Tibial nerve (tissue), 4 donors: ENCODE measurements around the gene ARID5B. TPM values are rescaled to one million over a fixed set of nuclear protein-coding genes. Genes with fewer than 3 reads are reported as not detected.

Source experiments
- DNase-seq, 2 donors: peaks; one replicate each; pipeline ENCODE4 v3.0.0-alpha.2; 2019; ENCODE audit warnings: low spot score in 2 of 2
- H3K27ac ChIP-seq, 4 donors: fragments of 200-600 bp; sonication (generic) in 3 of 4; one replicate each; pipeline ENCODE4 v1.5.1; 2017 to 2019; ENCODE audit warnings: mild to moderate bottlenecking in 1 of 4
- H3K27me3 ChIP-seq, 2 donors: fragments of 200-600 bp; sonication (generic) in 1 of 2; one replicate each; pipeline versions ENCODE4 v1.5.1 to v1.6.0; 2017 to 2019
- H3K36me3 ChIP-seq, 3 donors: fragments of 200-600 bp; sonication (generic); one replicate each; pipeline ENCODE4 v1.5.1; 2018 to 2019
- H3K4me1 ChIP-seq, 4 donors: fragments of 200-600 bp; sonication (generic) in 3 of 4; one replicate each; pipeline ENCODE4 v1.5.1; 2017 to 2019
- H3K4me3 ChIP-seq, 4 donors: fragments of 200-600 bp; sonication (generic) in 3 of 4; one replicate each; pipeline ENCODE4 v1.5.1; 2017 to 2019; ENCODE audit warnings: mild to moderate bottlenecking in 1 of 4, moderate library complexity in 1 of 4
- H3K9me3 ChIP-seq, 4 donors: fragments of 200-600 bp; sonication (generic) in 3 of 4; one replicate each; pipeline ENCODE4 v1.5.1; 2017 to 2019
- EP300 ChIP-seq, 2 donors: sonication (generic); formaldehyde crosslinking; IDR thresholded peaks; one replicate each; pipeline ENCODE4 v1.6.1; 2017; ENCODE audit warnings: antibody characterized with exemption in 2 of 2, mild to moderate bottlenecking in 1 of 2
- POLR2A ChIP-seq, 2 donors: fragments of 450-650 bp; IDR thresholded peaks; one replicate each; pipeline ENCODE4 v1.6.1; 2017; ENCODE audit warnings: antibody characterized with exemption in 2 of 2, mild to moderate bottlenecking in 2 of 2, moderate library complexity in 2 of 2
- WGBS, 2 donors: methylation state at CpG; one replicate each; pipeline ENCODE4 v1.1.5; 2018; 5-methylcytosine and 5-hydroxymethylcytosine counted together
- total RNA-seq, 4 donors: library from RNA; depleted of rRNA; stranded (reverse); fragments of >200 nt; gene quantifications; one replicate each; pipeline ENCODE4 v1.1.0, GENCODE V29; 2016
- TF ChIP-seq, protein P1 (sequence below), 5 experiments: fragments of 200-600 bp in 3 of 5; fragments of 450-650 bp in 2 of 5; sonication (generic) in 3 of 5; IDR thresholded peaks; one replicate each; pipeline ENCODE4 v1.5.1; 2016 to 2019; ENCODE audit warnings: antibody characterized with exemption in 5 of 5, mild to moderate bottlenecking in 3 of 5, moderate library complexity in 2 of 5

Gene ARID5B
- total RNA-seq, 4 donors from 2014 or later = 47.4 to 82.2 (median 62.6) TPM

DNA sequence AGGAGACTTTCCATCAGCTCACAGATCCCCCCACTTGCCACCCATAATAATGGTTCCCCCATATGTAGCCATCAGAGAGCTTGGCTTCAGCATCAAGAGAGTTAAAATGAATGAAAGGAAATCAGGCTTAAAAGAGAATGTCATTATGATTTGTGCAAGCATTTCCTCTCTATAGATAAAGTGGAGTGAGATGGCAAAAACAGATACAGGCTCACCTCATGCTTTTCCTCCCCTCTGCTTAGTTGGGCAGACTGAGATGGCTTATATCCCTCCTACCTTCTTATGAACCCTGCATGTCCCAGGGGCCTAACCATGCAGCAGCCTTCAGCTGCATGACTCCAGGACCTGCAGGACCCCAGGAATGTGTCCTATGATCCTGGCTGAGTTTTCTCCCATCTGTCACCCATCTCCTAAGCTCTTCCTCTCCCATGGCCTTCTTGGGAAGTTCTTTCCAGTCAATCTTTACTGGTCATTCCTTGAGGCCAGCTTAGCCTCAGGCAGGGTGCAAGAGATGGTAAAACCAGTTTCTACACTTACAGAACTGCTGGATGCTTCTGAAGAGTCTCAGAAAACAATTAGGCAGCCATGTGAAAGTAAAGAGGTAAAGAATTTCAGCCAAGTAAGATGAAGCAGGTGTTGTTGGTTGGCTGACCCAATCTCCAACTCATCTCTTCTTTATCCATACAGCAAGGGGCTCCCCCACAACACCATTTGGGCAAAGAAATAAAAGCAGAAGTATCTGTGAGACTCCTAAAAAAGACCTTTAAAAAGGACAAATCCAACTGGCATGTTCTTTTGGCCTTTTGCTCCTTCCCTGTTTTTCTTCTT is 207.5 kb downstream of the ARID5B start:
- no peak for TF ChIP-seq POLR2A (IDR thresholded peaks at IDR 0.05)
- no peak for DNase-seq
- no peaks in the 10 kb centered on the region for H3K36me3 ChIP-seq
- no peak overlapping the region for H3K27ac ChIP-seq
- H3K9me3 ChIP-seq = no peaks in the 10 kb centered on the region
- no peak overlapping the region for H3K4me3 ChIP-seq
- peaks cover 0 to 2% (median 0%) of the 10 kb centered on the region in 4 donors for H3K4me1 ChIP-seq
- H3K27me3 ChIP-seq = no peaks in the 10 kb centered on the region

DNA sequence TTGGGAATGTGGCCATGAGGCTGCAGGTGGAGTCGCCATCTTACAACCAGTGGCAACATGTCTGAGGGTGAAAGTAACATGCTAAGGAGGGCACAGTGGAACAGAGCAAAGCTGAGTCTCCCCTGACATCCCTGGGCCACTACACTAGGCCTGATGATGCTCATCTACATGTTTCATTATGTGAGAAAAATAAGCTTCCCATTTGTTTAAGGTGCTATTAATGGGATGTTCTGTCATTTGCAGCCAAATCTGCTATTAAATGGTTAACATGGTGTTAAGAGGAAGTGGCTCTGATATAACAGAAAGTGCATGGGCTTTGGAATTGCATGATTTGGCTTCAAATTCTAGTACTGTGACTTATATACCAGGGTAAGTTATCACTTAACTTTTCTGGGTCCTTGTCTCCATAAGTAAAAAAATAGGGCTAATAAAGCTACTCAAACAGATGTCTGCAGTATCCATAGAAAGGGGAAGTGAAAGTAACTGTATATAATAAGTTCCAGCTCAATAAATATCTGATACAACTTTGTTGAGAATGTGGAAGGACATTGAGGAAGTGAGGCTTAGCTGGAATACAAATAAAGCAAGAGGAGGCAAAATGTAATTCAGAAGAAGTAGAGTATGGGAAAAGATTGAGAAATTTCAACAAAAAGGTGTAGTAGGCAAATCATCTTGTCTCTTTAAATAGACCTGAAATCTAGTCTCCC is 208.2 kb downstream of the ARID5B start:
- Histone ChIP-seq H3K4me1 (peaks cover 0 to 2% (median 0%) of the 10 kb centered on the region in 4 donors), H3K9me3 (no peaks in the 10 kb centered on the region), H3K27me3 (no peaks in the 10 kb centered on the region), H3K36me3 (no peaks in the 10 kb centered on the region), H3K4me3 (no peak overlapping the region), H3K27ac (no peak overlapping the region)
- TF ChIP-seq EP300 (IDR thresholded peaks at IDR 0.05) (peak in 1 of 2 donors; percentile 51), POLR2A (IDR thresholded peaks at IDR 0.05) (no peak)
- no peak for DNase-seq
- 95 to 100% methylated on average over 1 of the region's 1 CpG for WGBS, 2 donors

DNA sequence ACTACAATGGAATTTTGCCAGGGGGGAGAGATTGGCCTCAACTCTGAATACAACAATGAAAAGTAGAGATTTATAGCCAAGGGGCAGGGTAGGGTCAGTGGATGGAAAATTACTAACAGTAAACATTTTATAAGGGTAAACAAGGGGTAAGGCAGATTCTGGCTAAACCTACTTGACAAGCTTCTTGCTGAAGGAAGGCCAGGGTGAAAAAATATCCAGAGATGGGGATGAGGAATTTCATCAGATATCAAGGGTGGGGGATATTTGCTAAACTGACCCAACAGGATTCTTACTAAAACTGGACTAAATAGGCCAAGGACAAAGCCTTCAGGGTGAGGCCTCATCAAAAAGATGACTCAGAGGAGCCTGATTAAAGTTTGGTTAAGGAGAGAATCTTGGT is 210.8 kb downstream of the ARID5B start:
- no peak for DNase-seq
- Histone ChIP-seq H3K27me3 (no peaks in the 10 kb centered on the region), H3K27ac (no peak overlapping the region), H3K4me3 (no peak overlapping the region), H3K36me3 (no peaks in the 10 kb centered on the region), H3K9me3 (no peaks in the 10 kb centered on the region), H3K4me1 (peaks cover 0 to 2% (median 0%) of the 10 kb centered on the region in 4 donors)
- TF ChIP-seq, protein P1, sequence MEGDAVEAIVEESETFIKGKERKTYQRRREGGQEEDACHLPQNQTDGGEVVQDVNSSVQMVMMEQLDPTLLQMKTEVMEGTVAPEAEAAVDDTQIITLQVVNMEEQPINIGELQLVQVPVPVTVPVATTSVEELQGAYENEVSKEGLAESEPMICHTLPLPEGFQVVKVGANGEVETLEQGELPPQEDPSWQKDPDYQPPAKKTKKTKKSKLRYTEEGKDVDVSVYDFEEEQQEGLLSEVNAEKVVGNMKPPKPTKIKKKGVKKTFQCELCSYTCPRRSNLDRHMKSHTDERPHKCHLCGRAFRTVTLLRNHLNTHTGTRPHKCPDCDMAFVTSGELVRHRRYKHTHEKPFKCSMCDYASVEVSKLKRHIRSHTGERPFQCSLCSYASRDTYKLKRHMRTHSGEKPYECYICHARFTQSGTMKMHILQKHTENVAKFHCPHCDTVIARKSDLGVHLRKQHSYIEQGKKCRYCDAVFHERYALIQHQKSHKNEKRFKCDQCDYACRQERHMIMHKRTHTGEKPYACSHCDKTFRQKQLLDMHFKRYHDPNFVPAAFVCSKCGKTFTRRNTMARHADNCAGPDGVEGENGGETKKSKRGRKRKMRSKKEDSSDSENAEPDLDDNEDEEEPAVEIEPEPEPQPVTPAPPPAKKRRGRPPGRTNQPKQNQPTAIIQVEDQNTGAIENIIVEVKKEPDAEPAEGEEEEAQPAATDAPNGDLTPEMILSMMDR (IDR thresholded peaks at IDR 0.05) = no peak
- TF ChIP-seq EP300 (IDR thresholded peaks at IDR 0.05) (no peak), POLR2A (IDR thresholded peaks at IDR 0.05) (no peak)

DNA sequence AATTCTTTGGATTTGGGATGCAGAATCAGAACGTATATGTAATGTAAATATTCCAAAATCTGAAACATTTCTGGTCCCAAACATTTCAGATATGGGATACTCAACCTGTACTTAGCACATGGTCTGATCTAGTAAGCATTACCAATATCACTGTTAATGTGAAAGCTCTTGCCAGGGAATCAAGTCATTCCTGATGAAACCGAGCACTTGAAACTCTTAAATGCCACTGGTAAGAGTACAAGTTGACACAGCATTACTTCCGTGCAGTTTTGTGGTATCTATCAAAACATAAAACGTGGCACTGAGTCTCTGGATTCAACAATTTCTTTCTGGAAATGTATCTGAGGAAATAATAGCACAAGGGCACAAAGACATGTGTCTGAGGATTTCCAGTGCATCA is 211.5 kb downstream of the ARID5B start:
- TF ChIP-seq, protein P1 (IDR thresholded peaks at IDR 0.05) = no peak
- no peak for TF ChIP-seq POLR2A (IDR thresholded peaks at IDR 0.05)
- TF ChIP-seq EP300 (IDR thresholded peaks at IDR 0.05) = no peak
- DNase-seq = no peak
- no peaks in the 10 kb centered on the region for H3K9me3 ChIP-seq
- no peaks in the 10 kb centered on the region for H3K36me3 ChIP-seq
- no peak overlapping the region for H3K27ac ChIP-seq
- H3K4me1 ChIP-seq = peaks cover 0 to 2% (median 0%) of the 10 kb centered on the region in 4 donors
- no peak overlapping the region for H3K4me3 ChIP-seq
- no peaks in the 10 kb centered on the region for H3K27me3 ChIP-seq
- WGBS, 2 donors = 77 to 86% methylated on average over 4 of the region's 4 CpGs

DNA sequence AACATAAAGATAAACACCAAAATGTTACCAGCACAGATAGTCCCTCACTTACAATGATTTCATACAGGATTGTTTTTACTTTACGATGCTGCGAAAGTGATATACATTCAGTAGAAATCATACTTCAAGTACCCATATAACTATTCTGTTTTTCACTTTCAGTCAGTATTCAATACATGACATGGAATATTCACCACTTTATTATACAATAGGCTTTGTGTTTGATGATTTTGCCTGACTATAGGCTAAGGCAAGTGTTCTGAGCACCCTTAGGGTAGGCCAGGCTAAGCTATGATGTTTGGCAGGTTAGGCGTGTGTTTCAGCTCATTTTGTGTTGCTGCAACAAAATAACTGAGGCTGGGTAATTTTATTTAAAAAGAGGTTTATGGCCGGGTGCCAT is 212.2 kb downstream of the ARID5B start:
- TF ChIP-seq POLR2A (IDR thresholded peaks at IDR 0.05) (no peak), EP300 (IDR thresholded peaks at IDR 0.05) (no peak)
- TF ChIP-seq, protein P1 (IDR thresholded peaks at IDR 0.05) = no peak
- 97 to 98% methylated on average over 4 of the region's 4 CpGs for WGBS, 2 donors
- no peaks in the 10 kb centered on the region for H3K27me3 ChIP-seq
- peaks cover 0 to 2% (median 0%) of the 10 kb centered on the region in 4 donors for H3K4me1 ChIP-seq
- H3K4me3 ChIP-seq = no peak overlapping the region
- H3K36me3 ChIP-seq = no peaks in the 10 kb centered on the region
- no peaks in the 10 kb centered on the region for H3K9me3 ChIP-seq
- no peak for DNase-seq
- H3K27ac ChIP-seq = no peak overlapping the region

DNA sequence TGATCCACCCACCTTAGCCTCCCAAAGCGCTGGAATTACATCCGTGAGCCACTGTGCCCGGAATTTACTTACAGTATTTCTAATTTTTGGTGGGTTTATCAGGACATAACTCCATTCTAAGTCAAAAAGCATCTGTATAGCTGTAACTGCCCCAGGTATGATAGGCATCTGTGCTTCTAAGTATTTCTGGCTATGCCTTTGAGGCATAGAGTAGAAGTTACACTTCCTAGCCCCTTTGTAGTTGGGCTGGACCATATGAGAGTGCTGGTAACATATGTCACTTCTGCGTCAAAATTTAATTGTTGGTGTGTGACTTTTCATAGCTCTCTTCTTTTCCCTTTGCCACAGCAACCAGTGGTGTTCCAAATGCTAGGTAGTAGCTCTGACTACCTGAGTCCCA is 213.8 kb downstream of the ARID5B start:
- H3K4me3 ChIP-seq = no peak overlapping the region
- DNase-seq = no peak

More for the DNA sequence above, 213.8 kb downstream of the ARID5B start:
- 95 to 99% methylated on average over 4 of the region's 4 CpGs for WGBS, 2 donors
- no peaks in the 10 kb centered on the region for H3K9me3 ChIP-seq
- no peaks in the 10 kb centered on the region for H3K4me1 ChIP-seq
- no peak overlapping the region for H3K27ac ChIP-seq
- H3K36me3 ChIP-seq = no peaks in the 10 kb centered on the region
- TF ChIP-seq, protein P1 (IDR thresholded peaks at IDR 0.05) = no peak
- TF ChIP-seq EP300 (IDR thresholded peaks at IDR 0.05) = no peak
- TF ChIP-seq POLR2A (IDR thresholded peaks at IDR 0.05) = no peak
- H3K27me3 ChIP-seq = no peaks in the 10 kb centered on the region
